HG03575 (cell line): ENCODE data around the gene DPP10.
"Not testable (repeated sequence)": the region's sequence is repeated elsewhere in the genome, so short reads cannot be mapped to it uniquely, and the experiment has no call there.

Source experiments
- ATAC-seq: cut with Tn5 transposase; IDR thresholded peaks from one replicate; pipeline ENCODE4 v1.9.1; 2021; ENCODE audit not compliant: unreplicated experiment, insufficient number of reproducible peaks, low FRiP score; ENCODE audit errors: extremely low read depth

DPP10 gene

DNA sequence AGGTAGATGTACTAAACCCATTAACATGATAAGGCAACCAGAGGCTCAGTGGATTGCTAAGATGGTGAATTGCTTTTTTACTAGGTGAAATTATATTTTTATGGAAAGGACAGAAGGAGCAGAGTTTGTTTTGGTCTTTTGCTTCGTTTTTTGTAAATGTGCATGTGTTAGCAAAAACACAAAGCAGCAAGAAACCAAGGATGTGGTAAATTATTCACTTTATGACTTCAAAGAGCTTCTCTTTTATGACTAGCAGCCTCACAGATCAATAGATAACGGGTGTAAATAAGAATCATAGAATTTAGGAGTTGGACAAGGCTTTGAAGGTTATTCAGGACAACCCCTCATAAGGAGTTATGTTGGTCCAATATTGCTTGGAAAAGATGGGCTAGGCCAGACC is 615.0 kb downstream of the DPP10 start:
- ATAC-seq = no peak

DNA sequence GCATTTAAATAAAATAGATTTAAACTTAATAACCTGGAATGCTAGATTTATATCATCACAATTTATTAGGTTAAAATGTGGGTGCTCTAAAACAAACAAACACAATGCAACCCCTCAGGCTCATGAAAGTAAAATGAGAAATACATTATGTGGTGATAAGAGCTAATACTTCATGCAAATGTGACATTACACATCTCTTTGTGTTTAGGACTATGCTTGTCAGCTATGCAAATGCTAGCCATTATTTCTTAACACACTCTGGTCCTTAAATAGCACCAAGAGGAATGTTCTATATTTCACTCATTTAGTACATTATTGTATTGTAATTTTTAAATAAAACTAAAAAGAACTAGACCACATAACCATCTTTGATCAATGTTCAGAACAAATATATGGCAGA is 627.6 kb downstream of the DPP10 start:
- no peak for ATAC-seq

DNA sequence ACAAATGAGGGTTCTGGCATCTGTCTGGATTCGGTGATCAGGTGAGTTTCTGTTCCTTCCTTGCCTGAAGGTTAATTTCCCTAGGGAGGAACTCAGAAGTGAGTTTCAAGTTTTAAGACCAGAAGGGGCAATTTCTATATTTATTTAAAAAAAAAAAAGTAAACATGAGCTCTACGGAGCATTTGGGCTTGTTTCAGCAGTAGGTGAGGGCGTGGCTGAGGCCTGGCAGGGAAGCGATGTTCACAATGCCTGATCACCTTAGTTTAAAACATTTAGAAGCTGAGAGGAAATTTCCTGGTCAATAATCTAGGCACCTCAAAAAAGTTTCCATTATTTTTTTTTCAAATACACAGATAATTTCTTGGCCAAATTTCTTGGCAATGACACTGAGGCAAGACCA is 629.1 kb downstream of the DPP10 start:
- ATAC-seq = no peak

DNA sequence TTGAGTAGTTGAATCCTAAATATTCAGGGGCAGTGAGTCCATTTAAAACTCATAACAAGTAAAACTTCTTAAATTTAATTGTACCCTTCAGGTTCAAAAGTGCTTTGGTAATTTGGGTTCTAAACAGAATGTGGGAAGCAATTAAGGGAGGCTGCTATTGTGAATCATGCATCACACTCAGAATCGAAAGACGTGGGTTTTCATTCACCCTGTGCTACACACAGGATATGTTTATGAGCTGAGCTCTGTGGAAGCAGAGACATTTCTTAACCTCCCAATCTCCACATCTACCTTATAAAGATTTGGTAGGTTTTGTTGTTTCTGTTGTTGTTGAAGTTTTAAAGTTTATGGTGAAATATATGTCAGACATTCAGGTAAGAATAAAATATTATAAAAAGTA is 633.4 kb downstream of the DPP10 start:
- ATAC-seq = no peak

DNA sequence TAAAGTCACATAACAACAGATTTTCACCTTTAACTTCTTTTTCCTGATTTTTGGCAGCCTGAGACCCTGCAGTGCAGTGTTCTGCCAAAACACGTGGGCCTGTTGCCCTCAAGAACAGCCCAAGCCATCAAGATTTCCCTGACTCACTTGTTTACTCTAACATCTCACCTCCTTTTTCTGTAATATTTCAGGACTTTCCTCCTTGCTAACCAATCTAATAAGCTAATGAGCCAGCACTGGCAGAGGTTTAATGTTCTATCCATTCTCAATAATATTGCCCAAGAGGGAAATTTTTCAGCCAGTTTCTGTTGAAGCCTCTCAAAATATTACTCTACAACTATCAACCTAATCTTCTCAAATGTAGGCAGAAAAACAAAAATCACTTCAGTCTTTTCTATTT is 635.2 kb downstream of the DPP10 start:
- ATAC-seq = no peak

DNA sequence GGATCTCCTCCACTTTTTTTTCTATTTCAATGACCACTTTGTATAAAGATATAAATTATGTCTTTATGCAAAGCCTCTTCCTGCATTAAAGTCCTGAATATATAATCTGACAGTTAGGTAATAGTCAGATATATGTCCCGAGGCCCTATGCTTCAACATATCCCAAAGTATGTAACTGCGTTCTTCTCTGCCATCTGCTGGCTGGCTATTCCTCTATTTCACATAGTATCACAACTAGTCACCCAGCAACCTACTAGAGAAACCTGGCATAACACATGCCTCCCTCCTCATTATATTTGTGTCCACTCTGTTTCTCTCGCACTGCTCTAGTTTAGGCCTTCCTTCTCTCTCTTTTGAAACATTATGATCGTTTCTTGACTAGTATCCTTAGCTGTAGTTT is 640.8 kb downstream of the DPP10 start:
- no peak for ATAC-seq

DNA sequence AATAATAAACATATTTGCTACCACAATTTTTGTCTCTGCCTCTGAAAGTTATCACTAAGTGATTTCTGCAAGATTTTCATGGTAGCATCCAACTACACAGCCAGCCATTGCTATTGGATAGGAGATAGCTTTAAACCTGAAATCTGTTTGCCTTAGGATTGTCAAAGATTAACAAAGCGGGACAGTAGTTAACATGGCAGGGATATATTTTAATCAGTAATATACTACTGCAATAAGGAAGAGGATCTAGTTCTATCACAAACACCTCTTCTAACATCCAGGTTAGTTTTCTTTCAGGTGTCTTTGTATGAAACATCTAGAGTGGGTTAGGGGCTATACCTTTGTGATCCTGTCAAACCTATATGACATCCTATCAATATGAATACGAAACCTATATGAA is 641.3 kb downstream of the DPP10 start:
- ATAC-seq = no peak

DNA sequence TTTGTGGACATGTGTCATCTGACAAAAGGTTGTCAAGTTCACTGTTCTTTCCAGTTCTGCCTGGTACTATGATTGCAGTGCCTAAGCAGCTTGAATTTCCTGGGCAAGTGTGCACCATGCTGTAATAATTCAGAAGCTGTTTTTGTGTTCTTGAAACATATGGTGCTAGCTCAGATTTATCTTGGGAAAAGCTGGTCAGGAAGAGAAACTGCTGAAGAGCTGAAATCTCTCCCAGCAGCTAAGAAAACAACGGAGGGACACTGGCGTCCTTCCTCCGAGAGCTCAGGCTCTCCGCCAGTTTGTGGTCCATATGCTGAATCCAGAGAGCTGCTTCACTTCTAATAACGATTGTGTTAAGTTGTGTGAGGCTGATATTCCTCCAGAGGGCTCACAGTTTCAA is 642.0 kb downstream of the DPP10 start:
- no peak for ATAC-seq

DNA sequence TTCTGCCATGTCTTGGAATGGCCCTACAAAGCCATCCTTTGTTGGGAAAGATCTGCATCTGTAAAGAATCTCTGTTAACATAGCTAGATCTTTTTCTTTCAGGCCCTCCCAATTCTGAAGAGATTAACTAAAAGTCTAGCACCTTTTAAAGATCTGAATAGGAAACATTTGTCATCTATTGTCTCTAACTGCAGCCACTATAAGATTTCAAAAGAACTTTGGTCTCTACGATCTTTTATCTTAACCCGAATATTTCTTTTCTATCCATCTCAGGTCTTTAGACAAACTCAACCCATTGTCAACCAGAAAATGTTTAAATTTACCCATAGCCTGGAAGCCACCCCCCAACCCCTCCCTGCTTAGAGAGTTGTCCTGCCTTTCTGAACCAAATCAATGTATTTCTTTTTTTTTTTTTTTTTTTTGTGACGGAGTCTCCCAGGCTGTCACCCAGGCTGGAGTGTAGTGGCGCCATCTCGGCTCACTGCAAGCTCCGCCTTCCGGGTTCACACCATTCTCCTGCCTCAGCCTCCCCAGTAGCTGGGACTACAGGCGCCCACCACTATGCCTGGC is 643.7 kb downstream of the DPP10 start:
- not testable (repeated sequence) for ATAC-seq

DNA sequence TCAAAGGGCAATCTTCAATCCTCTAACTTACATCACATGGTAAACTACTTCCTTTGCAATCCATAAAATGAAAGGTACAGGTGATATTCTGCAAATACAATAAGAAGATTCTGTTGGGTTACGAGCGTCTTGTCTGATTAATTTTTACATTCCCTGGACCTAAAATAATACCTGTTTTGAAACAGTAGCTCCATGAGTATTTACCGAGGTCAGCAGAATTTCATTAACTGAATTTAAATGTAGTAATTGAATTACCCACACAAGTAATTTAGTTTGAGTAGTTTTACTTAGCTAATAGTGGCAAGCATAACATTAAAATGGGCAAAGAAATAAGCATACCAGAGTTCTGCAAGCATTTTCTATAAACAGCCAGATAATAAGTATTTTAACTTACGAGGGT is 652.0 kb downstream of the DPP10 start:
- no peak for ATAC-seq

DNA sequence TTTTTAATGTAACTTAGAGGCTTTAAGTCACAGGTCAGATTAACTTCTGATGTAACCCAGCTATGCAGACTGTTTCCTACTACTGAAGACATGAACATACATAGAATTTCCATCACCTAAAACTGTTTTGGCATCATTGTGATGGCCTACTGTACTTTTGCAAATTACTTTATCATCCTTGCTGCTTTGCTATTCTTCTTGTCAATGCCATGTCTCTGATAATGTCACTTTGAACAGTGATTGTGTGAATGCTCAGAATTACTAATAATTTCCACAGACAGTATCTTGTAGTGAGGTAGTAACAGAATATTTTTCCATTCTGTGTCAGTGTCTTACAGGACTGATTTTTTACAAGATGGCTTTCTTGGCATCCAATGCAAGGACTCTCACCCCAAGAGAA is 663.5 kb downstream of the DPP10 start:
- ATAC-seq = no peak

DNA sequence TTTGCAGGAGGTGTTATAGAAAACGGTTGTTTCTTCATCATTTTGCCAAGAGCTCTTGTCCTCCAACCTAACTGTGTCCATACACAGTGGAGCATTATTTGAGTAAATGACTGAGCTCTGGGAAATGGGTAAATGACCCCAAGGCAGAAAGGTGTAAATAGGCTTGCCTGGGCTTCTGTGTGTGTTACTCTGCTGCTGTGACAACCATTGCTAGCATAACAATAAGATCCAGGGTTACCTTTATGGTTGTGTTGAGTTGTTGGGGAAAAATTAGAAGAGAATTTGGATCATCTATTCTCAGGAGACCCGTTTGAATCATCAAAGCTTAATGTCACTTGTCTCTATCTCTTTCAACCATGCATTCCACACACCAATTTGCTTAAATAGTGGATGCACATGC is 672.7 kb downstream of the DPP10 start:
- ATAC-seq = no peak

DNA sequence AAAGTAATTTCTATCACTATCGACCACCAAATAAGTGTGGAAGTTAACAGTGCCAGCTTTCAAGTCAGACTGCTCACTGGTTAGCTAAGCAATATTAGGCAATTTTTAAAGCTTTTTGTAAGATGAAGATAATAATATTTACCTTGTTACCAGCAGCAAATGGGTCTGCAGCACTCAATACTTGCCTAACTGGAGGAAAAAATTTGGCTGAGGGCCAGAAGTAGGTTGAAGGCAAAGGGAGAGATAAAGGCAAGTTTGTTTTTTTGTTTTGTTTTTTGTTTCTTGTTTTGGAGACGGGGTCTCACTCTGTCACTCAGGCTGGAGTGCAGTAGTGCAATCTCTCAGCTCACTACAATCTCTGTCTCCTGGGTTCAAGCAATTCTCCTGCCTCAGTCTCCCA is 675.9 kb downstream of the DPP10 start:
- ATAC-seq = no peak

DNA sequence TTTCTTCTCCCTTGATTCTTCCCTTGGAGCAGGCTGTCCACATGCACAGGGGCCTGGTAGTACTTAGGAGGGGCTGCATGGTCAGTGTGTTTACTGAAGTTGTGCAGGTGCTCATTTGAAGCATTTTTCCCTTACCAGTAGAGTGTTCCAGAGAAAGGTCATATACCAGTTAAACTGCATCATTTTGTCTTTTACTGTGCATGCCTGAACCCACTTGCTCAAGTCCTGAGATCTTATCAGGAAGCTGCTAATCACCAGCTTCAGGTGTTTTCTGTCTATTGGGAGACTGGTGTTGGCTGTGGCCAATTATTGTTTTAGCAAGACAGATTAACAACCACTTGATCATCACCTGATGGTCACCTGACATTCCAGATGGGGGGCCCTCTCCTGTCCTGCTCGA is 676.6 kb downstream of the DPP10 start:
- ATAC-seq = no peak

DNA sequence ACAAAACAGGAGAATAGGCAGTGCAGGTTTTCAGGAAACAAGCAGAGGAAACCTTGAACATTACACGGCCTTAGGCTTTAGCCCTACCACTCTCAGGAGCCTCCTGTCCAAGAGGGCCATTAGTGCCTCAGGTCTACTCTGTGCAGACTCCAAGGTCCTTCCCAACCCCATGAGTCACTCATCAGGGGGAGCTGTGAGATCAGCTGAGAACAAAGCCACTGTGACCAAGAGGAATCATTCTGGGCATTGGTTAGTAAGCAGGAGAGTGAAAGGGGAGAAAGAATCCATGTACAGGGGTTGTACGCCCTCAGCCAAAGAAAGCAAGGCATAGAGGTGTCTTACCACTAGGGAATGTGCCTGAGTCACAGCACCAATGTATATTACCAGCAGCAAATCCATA is 680.3 kb downstream of the DPP10 start:
- no peak for ATAC-seq

DNA sequence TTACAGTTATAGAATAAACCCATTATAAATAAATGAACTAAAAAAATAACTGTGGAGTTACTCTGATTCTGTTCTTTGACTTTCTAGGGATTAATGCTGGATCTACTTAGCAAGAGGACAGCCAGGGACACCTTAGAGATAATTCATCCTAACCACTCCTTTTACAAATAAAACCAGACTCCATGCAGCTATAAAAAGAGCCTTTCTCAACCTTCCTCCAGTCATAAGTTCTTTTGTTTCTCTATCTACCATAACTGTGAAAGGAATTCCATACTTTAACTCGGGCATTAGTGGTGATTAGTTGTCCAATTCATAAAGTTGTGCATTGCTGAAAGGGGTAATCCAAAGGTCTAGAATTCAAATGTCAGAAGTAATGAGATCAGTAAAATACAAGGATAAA is 682.4 kb downstream of the DPP10 start:
- ATAC-seq = no peak

DNA sequence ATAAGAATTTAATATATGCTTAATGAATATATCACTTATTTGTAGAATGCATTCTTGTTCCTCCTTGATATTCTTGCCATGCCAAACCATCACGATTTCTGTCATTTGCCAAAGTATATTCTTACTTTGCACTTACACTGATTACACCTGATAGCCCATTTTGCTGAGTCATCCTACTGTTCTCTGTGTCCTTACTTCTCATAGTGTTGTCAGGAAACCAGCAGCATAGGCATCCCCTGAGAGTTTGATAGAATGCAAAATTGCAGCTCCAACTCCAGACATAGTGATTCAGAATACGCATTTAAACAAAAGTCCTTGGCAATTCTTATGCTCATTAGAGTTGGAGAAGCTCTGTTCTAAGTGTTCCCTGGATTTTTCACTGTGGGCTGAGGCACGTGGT is 687.1 kb downstream of the DPP10 start:
- no peak for ATAC-seq

DNA sequence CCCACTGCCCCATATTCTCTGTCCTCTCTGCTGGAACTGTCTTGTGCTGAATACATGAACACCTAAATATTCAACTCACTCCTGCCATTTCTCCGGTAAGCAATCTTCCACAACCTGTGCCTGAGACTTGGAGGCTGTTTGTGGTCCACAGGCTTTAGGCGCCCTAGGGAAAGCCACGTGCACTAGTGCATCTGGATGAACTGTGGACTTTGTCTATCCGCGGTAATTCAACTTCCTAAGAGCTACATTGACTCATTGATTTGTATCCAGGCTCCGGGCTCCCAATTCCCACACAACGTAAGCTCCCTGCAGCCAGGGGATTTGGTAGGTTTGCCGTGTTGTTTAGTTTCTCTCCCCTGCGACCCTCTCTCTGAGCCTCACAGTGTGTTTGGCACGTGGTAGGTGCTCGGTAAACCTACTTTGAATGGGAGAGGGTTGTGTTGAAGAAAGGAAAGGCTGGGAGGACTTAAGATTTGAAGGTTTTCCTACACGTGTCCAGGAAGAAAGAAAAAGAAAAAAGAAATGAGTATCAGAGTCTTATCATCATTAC is 718.2 kb downstream of the DPP10 start:
- ATAC-seq = no peak

DNA sequence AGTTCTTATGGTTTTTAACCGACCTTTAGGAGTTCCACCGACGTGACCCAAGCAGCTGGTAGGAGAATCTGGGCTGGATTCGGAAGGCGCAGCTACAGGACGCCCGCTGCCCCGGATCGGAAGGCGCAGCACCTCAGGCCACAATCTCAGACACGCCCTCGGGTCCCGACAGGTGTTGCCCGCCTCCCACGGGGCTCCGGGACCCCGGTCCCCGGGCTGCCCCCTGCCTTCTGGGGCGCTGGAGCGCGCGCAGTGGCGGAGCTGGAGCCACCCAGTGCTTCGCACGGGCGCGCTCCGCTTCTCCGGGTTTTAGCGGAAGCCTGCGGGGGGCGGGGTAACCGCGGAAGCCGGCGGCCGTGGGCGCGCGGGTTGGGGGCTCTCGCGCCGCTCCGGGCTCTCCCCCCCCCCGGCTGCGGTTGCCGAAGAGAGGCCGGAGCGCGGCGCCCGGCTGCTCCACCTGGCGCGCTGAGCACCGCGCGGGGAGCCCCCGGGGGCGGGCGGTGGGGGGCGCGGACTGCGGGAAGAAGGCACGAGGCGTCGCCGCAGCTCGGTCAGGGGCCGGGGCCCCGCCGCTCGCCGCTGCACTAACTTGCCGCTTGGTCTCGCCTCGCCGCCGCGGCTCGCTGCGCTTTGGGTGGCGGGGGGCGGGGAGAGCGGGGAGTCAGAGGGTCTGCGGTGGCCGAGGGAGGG is 718.8 kb downstream of the DPP10 start:
- ATAC-seq = no peak

DNA sequence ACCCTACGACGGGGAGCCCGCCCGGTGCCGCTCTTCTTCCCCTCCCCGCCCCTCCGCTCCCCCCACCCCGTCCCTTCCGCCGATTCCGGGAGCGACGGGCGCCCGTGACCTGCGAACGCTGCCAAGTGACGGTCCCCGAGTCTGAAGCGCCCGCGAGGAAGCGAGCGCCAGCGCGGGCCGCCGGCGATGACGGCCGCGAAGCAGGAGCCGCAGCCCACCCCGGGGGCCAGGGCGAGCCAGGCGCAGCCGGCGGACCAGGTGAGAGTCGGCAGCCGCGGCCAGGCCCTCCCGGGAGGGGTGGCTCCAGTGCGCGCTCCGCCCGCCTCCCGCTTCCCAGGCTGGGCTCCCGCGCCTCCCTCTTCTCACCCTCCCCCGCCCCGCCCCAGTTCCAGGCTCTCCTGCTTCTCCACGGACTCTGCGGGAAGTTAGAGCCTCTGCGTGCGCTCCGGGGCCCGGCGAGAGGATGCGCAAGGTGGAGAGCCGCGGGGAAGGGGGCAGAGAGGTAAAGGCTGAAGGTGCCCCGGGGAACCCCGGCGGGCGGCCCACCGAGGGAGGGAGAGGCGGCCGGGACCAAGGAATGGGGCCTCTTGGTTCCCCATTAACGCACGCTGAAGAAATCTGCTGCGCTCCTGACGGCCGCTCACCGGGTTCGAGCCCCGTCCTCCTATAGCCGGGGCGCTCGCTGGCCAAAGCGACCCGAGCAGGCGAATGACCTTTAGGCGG is 719.5 kb downstream of the DPP10 start:
- no peak for ATAC-seq
